OCI-LY3 (cell line): ENCODE measurements around the gene TK2.

Experiments
- EZH2phosphoT487 ChIP-seq: fragments of 200-600 bp; shearing (Covaris generic); IDR thresholded peaks from 2 replicates; pipeline ENCODE4 v1.6.1; 2018; ENCODE audit warnings: antibody characterized with exemption, mixed run types, low read depth
- TF ChIP-seq, protein P1 (sequence below): fragments of 200-600, 300-600 bp; sonication (generic); IDR thresholded peaks from 2 replicates; pipeline ENCODE4 v1.5.1; 2014; ENCODE audit warnings: antibody characterized with exemption, low read length, low read depth

DNA sequence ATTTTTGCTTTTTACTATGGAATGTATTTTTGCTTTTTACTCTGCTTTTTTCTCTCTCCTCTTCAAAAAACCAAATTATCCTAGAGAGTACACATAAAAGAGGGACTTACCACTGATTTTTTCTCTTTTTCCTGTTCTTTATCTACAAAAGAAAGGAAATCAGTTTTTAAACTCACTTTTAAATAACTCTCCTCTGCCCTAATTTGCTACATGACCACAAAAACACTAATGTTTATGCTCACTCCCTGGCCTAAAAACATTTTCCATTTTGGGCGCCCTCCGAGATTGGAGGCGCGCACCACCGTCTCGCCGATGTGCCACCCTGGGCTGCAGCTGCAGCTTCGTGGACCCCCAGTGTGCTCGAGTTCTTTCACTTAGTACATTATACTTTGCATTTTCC, 1.1 kb downstream of the TK2 start:
- TF ChIP-seq, protein P1, sequence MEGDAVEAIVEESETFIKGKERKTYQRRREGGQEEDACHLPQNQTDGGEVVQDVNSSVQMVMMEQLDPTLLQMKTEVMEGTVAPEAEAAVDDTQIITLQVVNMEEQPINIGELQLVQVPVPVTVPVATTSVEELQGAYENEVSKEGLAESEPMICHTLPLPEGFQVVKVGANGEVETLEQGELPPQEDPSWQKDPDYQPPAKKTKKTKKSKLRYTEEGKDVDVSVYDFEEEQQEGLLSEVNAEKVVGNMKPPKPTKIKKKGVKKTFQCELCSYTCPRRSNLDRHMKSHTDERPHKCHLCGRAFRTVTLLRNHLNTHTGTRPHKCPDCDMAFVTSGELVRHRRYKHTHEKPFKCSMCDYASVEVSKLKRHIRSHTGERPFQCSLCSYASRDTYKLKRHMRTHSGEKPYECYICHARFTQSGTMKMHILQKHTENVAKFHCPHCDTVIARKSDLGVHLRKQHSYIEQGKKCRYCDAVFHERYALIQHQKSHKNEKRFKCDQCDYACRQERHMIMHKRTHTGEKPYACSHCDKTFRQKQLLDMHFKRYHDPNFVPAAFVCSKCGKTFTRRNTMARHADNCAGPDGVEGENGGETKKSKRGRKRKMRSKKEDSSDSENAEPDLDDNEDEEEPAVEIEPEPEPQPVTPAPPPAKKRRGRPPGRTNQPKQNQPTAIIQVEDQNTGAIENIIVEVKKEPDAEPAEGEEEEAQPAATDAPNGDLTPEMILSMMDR, result no peak
- TF ChIP-seq EZH2phosphoT487, result no peak
